Measurements from ENCODE around the gene SCG2. TPM values are rescaled to one million over a fixed set of nuclear protein-coding genes. Genes with fewer than 3 reads are reported as not detected.

The SCG2 gene
- polyA plus RNA-seq, 1 donor = 82.8 TPM

DNA sequence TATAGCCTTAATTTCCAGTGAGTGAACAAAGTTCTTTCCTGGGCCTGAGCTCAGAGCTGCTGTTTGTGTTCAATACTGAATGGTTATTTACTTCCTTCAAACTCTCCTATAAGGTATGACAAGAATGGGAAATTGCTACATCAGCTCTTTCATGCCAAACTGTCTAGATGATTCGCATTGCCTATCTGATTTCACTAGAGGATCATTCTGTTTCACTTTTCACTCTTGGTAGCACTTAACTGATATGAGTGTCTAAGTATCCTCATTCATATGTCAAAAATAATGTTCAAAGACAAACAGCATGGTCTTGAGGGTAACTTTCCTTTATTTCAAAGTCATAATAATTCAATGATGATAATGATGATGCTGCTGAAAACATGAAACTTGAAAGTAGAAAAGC is 32.9 kb upstream of the SCG2 start:
- WGBS (ENCODE audit: insufficient coverage, low lambda C conversion rate) = no CpG with 5 or more reads among the region's 1 CpG
- Histone ChIP-seq H3K9me3 (ENCODE audit: control insufficient read depth, low read depth, low read length) (no peaks in the 10 kb centered on the region), H3K27ac (ENCODE audit: low read length) (no peak overlapping the region), H3K4me3 (ENCODE audit: low read length) (no peak overlapping the region), H3K36me3 (ENCODE audit: control insufficient read depth, insufficient read depth, low read length) (no peaks in the 10 kb centered on the region), H3K4me1 (ENCODE audit: control insufficient read depth, insufficient read depth, low read length) (no peaks in the 10 kb centered on the region), H3K27me3 (ENCODE audit: control insufficient read depth, insufficient read depth, low read length) (no peaks in the 10 kb centered on the region)
- DNase-seq = no peak

DNA sequence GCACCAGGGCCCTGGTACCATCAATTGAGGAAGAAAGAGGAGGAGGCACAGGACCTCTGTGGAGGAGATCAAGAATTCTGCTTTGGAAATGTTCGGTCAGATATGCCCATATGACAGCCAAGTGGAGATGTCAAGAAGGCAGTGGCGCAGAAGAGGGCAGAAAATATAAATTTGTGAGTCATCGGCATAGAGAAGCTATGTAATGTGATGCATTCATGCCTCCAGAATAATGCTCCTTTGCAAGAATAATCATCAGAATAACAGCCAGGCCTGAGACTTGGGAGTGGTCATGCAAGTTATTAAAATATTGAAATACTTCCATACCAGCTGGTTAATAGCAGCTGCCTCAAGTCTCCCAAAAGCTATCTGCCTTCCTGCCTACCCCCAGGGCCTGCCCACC is 32.1 kb upstream of the SCG2 start:
- Histone ChIP-seq H3K27me3 (ENCODE audit: control insufficient read depth, insufficient read depth, low read length) (no peaks in the 10 kb centered on the region), H3K4me3 (ENCODE audit: low read length) (no peak overlapping the region), H3K4me1 (ENCODE audit: control insufficient read depth, insufficient read depth, low read length) (no peaks in the 10 kb centered on the region), H3K9me3 (ENCODE audit: control insufficient read depth, low read depth, low read length) (no peaks in the 10 kb centered on the region), H3K27ac (ENCODE audit: low read length) (no peak overlapping the region), H3K36me3 (ENCODE audit: control insufficient read depth, insufficient read depth, low read length) (no peaks in the 10 kb centered on the region)
- no peak for DNase-seq
- WGBS (ENCODE audit: insufficient coverage, low lambda C conversion rate) = no CpG with 5 or more reads among the region's 3 CpGs

DNA sequence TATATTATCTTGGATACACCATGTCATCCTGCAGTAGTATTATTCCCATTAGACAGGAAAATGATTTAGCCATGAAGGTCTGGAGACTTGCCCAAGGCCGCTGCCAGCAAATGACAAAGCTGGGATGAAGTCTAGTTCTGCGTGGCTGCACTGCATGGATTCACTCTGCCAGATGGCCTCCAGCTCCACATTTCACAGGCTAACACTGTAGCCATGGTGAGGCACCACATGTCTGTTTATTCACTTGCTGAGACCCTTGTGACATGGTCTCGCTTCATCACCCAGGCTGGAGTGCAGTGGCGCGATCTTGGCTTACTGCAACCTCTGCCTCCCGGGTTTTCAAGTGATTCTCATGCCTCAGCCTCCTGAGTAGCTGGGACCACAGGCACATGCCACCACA is 31.5 kb upstream of the SCG2 start:
- H3K36me3 ChIP-seq (ENCODE audit: control insufficient read depth, insufficient read depth, low read length) = no peaks in the 10 kb centered on the region
- no CpG with 5 or more reads among the region's 6 CpGs for WGBS (ENCODE audit: insufficient coverage, low lambda C conversion rate)
- H3K27me3 ChIP-seq (ENCODE audit: control insufficient read depth, insufficient read depth, low read length) = no peaks in the 10 kb centered on the region
- no peaks in the 10 kb centered on the region for H3K9me3 ChIP-seq (ENCODE audit: control insufficient read depth, low read depth, low read length)
- no peak overlapping the region for H3K27ac ChIP-seq (ENCODE audit: low read length)
- no peak for DNase-seq
- no peak overlapping the region for H3K4me3 ChIP-seq (ENCODE audit: low read length)
- H3K4me1 ChIP-seq (ENCODE audit: control insufficient read depth, insufficient read depth, low read length) = no peaks in the 10 kb centered on the region

DNA sequence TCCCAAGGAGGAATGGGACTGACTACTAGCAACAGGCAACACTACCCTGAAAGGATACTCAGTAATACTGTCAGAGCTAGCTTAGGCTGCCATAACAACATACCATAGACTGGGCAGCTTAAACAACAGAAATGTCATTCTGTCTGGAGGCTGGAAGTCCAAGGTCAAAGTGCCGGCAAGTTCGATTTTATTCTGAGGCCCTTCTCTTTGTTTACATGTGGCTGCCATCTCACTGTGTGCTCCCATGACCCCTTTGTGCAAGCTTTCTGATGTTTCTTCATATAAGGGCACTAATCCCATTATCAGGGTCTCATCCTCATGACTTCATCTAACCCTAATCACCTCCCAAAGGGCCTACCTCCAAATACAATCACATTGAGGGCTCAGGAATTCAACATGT is 30.7 kb upstream of the SCG2 start:
- Histone ChIP-seq H3K9me3 (ENCODE audit: control insufficient read depth, low read depth, low read length) (no peaks in the 10 kb centered on the region), H3K4me1 (ENCODE audit: control insufficient read depth, insufficient read depth, low read length) (no peaks in the 10 kb centered on the region), H3K36me3 (ENCODE audit: control insufficient read depth, insufficient read depth, low read length) (no peaks in the 10 kb centered on the region), H3K4me3 (ENCODE audit: low read length) (no peak overlapping the region), H3K27ac (ENCODE audit: low read length) (no peak overlapping the region), H3K27me3 (ENCODE audit: control insufficient read depth, insufficient read depth, low read length) (no peaks in the 10 kb centered on the region)
- no peak for DNase-seq
- WGBS (ENCODE audit: insufficient coverage, low lambda C conversion rate) = no CpG with 5 or more reads among the region's 2 CpGs

DNA sequence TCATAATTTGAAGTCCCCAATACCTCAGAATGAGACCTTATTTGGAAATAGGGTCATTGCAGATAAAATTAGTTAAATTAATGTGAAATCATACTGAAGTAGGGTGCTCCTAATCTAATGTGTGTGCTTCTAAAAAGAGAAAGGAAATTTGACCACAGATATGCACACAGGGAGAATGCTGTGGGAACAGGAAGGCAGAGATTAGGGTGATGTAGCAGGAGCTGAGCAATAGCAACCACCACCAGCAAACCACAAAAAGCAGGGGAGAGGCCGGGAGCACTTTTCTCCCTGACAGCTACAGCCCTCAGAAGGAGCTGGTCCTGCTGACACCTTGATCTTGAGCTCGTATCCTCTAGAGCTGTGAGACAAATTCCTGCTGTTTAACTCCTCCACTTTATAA is 24.6 kb upstream of the SCG2 start:
- H3K9me3 ChIP-seq (ENCODE audit: control insufficient read depth, low read depth, low read length) = no peaks in the 10 kb centered on the region
- no peak overlapping the region for H3K27ac ChIP-seq (ENCODE audit: low read length)
- no peak for DNase-seq
- H3K4me1 ChIP-seq (ENCODE audit: control insufficient read depth, insufficient read depth, low read length) = no peaks in the 10 kb centered on the region
- H3K36me3 ChIP-seq (ENCODE audit: control insufficient read depth, insufficient read depth, low read length) = no peaks in the 10 kb centered on the region
- H3K4me3 ChIP-seq (ENCODE audit: low read length) = no peak overlapping the region
- no CpG with 5 or more reads among the region's 2 CpGs for WGBS (ENCODE audit: insufficient coverage, low lambda C conversion rate)
- peaks cover under 1% of the 10 kb centered on the region for H3K27me3 ChIP-seq (ENCODE audit: control insufficient read depth, insufficient read depth, low read length)

DNA sequence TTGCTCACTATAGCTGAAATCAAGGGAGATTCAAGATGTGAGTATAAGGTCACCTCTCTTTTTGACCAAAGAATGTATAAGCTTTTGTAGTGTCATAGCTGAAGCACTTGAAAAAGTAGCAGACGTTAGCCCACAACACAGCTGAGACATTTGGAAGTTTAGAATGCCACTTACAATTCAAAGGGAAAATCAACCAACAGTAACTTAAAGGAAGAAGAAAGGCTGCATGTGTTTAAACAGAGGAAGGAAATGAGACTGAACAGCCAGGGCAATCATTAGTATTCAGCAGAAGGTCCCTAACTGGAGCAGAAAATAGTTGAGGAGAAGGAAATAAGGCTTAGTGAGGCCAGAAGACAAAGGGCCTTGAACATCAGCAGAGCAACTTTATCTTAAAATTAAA is 23.5 kb upstream of the SCG2 start:
- no peaks in the 10 kb centered on the region for H3K36me3 ChIP-seq (ENCODE audit: control insufficient read depth, insufficient read depth, low read length)
- H3K4me3 ChIP-seq (ENCODE audit: low read length) = no peak overlapping the region
- H3K27ac ChIP-seq (ENCODE audit: low read length) = no peak overlapping the region
- no CpG with 5 or more reads among the region's 1 CpG for WGBS (ENCODE audit: insufficient coverage, low lambda C conversion rate)
- H3K4me1 ChIP-seq (ENCODE audit: control insufficient read depth, insufficient read depth, low read length) = no peaks in the 10 kb centered on the region
- DNase-seq = no peak
- H3K9me3 ChIP-seq (ENCODE audit: control insufficient read depth, low read depth, low read length) = no peaks in the 10 kb centered on the region
- H3K27me3 ChIP-seq (ENCODE audit: control insufficient read depth, insufficient read depth, low read length) = peaks cover 2% of the 10 kb centered on the region

DNA sequence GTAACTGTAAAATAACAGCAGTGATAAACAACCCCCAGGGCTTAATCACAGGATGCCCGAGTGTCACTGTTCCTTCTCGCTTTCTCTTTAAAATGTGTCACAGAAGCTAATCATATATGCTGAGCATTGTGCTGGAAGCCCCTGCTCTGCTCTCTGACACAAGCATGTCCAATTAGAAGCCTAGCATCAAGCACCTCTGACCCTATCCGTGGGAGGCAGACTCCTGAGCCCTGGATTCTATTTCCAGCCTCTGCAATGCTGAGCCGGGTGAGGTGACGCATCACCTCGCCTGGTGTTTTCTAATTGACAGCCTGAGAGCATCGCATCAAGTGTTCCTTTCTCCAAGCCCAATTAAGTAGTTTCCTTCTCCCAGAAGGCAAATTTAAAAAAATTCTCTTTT is 19.7 kb upstream of the SCG2 start:
- Histone ChIP-seq H3K9me3 (ENCODE audit: control insufficient read depth, low read depth, low read length) (no peaks in the 10 kb centered on the region), H3K36me3 (ENCODE audit: control insufficient read depth, insufficient read depth, low read length) (no peaks in the 10 kb centered on the region), H3K4me3 (ENCODE audit: low read length) (no peak overlapping the region), H3K4me1 (ENCODE audit: control insufficient read depth, insufficient read depth, low read length) (no peaks in the 10 kb centered on the region), H3K27ac (ENCODE audit: low read length) (no peak overlapping the region), H3K27me3 (ENCODE audit: control insufficient read depth, insufficient read depth, low read length) (peaks cover 11% of the 10 kb centered on the region)
- DNase-seq = no peak
- WGBS (ENCODE audit: insufficient coverage, low lambda C conversion rate) = 89% methylated on average over 3 of the region's 7 CpGs

DNA sequence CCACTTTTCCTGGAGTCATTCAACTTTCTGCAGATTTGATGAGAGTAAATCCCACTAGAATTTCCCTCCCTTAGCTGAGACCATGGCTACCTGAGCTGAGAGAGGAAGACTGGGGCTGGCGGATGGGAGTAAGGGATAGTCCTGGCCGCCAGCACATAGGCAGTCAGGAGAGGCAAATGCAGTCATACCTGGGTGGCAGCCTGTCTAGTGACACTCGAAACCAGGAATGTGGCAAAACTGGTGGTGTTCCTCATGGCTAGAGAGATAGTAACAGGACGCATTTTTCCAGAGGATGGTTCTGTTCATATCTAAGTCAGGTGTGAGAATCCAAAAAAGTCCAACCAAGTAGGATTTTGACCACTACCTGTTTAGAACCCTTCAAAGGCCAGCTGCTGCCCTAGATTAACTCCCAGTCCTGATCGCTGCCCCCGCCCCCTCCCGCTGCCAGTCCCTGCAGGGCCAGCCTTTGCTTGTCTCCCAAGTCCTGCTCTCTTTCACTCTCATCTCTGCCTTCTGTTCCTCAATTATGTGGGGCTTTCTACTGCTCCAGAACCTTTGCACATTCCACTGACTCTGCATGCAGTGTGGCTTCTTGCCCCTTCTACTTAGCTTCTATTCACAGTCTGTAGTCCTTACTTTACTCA is 17.4 kb upstream of the SCG2 start:
- no CpG with 5 or more reads among the region's 7 CpGs for WGBS (ENCODE audit: insufficient coverage, low lambda C conversion rate)
- Histone ChIP-seq H3K27ac (ENCODE audit: low read length) (no peak overlapping the region), H3K4me1 (ENCODE audit: control insufficient read depth, insufficient read depth, low read length) (no peaks in the 10 kb centered on the region), H3K36me3 (ENCODE audit: control insufficient read depth, insufficient read depth, low read length) (no peaks in the 10 kb centered on the region), H3K4me3 (ENCODE audit: low read length) (no peak overlapping the region), H3K27me3 (ENCODE audit: control insufficient read depth, insufficient read depth, low read length) (peaks cover 17% of the 10 kb centered on the region), H3K9me3 (ENCODE audit: control insufficient read depth, low read depth, low read length) (no peaks in the 10 kb centered on the region)
- DNase-seq = no peak

DNA sequence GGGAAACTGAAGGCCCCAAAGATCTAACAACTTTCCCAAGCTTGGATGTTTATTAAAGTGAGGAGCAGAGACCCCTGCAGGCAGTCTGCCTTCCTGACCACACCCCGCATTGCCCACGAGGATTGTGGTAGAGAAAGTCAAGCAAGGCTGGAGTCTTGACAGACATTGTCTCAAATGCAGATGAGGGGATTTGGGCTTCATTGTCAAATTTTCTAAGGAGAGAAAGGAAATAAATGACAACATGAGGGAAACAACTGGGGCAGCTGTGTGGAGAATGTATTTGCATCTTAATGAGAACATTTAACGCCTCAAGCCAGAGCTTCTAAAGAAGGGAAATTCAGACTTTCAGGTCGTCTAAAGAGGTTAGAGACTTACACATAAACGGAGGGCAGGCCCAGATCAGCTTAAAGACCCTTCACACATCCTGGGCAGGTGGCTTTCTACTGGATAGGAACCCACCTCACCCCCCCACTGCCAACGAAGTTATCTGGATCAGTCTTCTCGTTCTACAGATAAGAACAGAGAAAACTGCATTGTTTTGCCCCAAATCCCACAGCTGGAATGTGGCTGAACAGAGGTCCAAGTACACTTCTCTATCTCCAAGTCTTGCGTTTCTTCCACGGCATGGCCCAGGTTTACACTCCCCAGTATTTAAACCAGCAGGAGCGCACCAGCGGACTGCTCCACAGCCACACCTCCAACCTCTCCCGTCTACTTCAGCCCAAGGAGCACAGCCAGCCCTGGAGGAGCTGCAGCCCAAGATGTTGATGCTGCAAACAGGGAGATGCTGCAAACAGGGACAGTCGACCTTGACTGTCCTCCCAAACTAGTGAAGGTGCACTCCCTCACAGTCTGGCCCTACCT is 16.2 kb upstream of the SCG2 start:
- peaks cover 25% of the 10 kb centered on the region for H3K27me3 ChIP-seq (ENCODE audit: control insufficient read depth, insufficient read depth, low read length)
- H3K4me3 ChIP-seq (ENCODE audit: low read length) = no peak overlapping the region
- 20% methylated on average over 1 of the region's 13 CpGs for WGBS (ENCODE audit: insufficient coverage, low lambda C conversion rate)
- no peaks in the 10 kb centered on the region for H3K36me3 ChIP-seq (ENCODE audit: control insufficient read depth, insufficient read depth, low read length)
- H3K4me1 ChIP-seq (ENCODE audit: control insufficient read depth, insufficient read depth, low read length) = no peaks in the 10 kb centered on the region
- no peak overlapping the region for H3K27ac ChIP-seq (ENCODE audit: low read length)
- no peaks in the 10 kb centered on the region for H3K9me3 ChIP-seq (ENCODE audit: control insufficient read depth, low read depth, low read length)
- DNase-seq = no peak

DNA sequence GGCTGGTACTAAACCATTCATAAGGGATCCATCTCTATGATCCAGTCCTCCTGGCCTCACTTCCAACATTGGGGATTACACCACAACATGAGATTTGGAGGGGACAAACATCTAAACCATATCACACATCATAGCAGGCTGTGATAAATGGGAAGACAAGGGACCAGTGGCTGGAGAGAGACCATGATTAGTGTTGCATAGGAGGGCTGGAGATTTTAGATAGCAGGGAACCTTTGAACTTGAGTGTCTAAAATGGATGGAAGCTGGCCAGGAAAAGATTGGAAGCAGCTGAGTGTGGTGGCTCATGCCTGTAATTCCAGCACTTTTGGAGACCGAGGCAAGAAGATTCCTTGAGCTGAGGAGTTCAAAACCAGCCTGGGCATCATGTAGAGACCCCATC is 12.4 kb upstream of the SCG2 start:
- Histone ChIP-seq H3K27me3 (ENCODE audit: control insufficient read depth, insufficient read depth, low read length) (peaks cover 33% of the 10 kb centered on the region), H3K4me3 (ENCODE audit: low read length) (no peak overlapping the region), H3K9me3 (ENCODE audit: control insufficient read depth, low read depth, low read length) (no peaks in the 10 kb centered on the region), H3K4me1 (ENCODE audit: control insufficient read depth, insufficient read depth, low read length) (no peaks in the 10 kb centered on the region), H3K36me3 (ENCODE audit: control insufficient read depth, insufficient read depth, low read length) (no peaks in the 10 kb centered on the region), H3K27ac (ENCODE audit: low read length) (no peak overlapping the region)
- WGBS (ENCODE audit: insufficient coverage, low lambda C conversion rate) = no CpG with 5 or more reads among the region's 1 CpG
- DNase-seq = no peak

Measured in large intestine (tissue), 3 donors.